T-helper 1 cell treated with Interleukin-12 subunit alpha and Interleukin-12 subunit beta and Interleukin-4 antibody, amounts not matched to agents 30 μg/mL and 1 μg/mL, for 36 hours (primary cell): ENCODE results near the gene SH3TC2.

Experiments used
- H3K27ac Mint-ChIP-seq: one replicate; pipeline ENCODE4 v1.8.0; 2021; ENCODE audit warnings: mild to moderate bottlenecking, mixed read lengths
- H3K27me3 Mint-ChIP-seq: one replicate; pipeline ENCODE4 v1.8.0; 2021; ENCODE audit warnings: low read depth, mixed read lengths
- H3K36me3 Mint-ChIP-seq: one replicate; pipeline ENCODE4 v1.8.0; 2021; ENCODE audit warnings: low read depth, mixed read lengths
- H3K4me1 Mint-ChIP-seq: one replicate; pipeline ENCODE4 v1.8.0; 2021; ENCODE audit warnings: low read depth, mixed read lengths
- H3K4me3 Mint-ChIP-seq: one replicate; pipeline ENCODE4 v1.8.0; 2021; ENCODE audit warnings: mild to moderate bottlenecking, moderate library complexity, mixed read lengths
- H3K9me3 Mint-ChIP-seq: one replicate; pipeline ENCODE4 v1.8.0; 2021; ENCODE audit warnings: mixed read lengths

Gene SH3TC2

DNA sequence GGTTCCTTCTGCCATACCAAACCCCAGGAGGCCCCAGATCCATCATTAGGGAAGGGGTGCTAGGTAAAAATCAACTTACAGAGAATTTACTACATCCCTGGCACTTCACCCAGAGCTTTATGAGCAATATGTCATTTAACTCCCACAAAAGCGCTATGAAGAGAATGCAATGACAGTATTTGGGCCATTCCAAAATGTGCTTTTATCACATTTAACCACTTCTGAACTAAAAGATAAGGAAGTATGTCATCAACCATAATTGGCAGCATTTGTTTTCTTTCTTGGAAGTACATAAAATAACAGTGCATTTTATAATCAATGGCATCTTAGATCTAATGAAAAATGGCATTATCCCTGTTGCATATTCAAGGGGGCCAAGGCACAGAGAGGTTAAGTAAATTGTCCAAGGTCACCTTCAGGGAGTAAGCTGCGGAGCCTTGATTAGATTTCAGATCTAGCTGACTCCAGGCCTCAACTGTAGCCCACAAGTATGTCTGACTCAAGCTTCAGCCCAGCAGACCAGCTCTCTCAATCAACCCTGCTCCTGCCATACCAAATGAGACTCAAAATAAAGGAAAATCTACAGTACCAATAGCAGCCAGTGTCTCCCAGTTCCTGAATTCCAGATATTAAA, 16.5 kb downstream of the SH3TC2 start:
- H3K27ac Mint-ChIP-seq = no peak overlapping the region
- no peaks in the 10 kb centered on the region for H3K9me3 Mint-ChIP-seq
- peaks cover 5% of the 10 kb centered on the region for H3K27me3 Mint-ChIP-seq
- H3K4me3 Mint-ChIP-seq = no peak overlapping the region
- H3K4me1 Mint-ChIP-seq = no peaks in the 10 kb centered on the region
- no peaks in the 10 kb centered on the region for H3K36me3 Mint-ChIP-seq

DNA sequence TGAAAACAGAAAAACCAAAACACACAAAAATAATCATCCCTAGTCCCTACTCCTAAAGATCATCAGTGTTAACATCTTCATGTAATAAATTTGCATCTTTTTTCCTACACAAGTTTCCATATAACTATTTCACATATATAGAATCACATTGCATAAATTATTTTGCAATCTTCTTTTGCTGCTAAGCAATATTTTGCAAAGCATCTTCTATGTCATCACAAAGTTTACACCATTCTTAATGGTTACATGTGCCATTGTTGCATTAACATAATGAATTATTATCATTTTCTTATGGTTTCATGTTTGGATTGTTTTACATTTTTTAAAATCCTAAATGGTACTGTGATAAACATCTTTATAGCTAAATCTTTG, 17.8 kb downstream of the SH3TC2 start:
- no peak overlapping the region for H3K4me3 Mint-ChIP-seq
- no peak overlapping the region for H3K27ac Mint-ChIP-seq
- no peaks in the 10 kb centered on the region for H3K36me3 Mint-ChIP-seq
- no peaks in the 10 kb centered on the region for H3K4me1 Mint-ChIP-seq
- no peaks in the 10 kb centered on the region for H3K9me3 Mint-ChIP-seq
- H3K27me3 Mint-ChIP-seq = peaks cover 3% of the 10 kb centered on the region

DNA sequence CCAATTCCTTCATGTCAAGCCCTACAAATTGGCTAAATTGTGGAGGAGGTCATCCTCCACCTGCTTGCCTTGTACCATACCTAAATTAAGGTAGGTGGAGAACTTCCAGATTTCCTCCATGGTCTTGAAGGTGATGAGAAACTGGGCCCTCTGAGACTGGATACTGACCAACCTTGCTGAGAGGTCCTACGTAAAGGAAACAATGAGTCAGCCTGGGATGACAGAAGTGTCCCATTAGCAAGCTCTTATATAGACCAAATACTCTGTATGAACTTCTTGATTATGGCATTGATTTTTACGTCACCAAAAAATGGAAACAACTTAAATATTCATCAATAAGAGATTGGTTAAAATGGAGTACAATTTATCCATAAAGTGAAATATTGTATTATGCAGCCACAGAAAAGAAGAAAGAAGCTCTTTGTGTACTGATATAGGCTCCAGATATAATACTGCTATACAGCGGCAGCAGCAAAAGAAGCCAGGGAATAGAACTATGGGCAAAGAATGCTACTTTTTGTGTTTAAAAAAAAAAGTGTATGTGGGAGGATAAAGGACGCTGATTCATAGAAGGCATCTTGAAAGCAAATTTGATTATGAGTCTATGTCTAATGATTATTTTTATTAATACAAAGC, 18.3 kb downstream of the SH3TC2 start:
- no peaks in the 10 kb centered on the region for H3K36me3 Mint-ChIP-seq
- H3K27ac Mint-ChIP-seq = no peak overlapping the region
- no peaks in the 10 kb centered on the region for H3K27me3 Mint-ChIP-seq
- H3K4me3 Mint-ChIP-seq = no peak overlapping the region
- H3K9me3 Mint-ChIP-seq = no peaks in the 10 kb centered on the region
- no peaks in the 10 kb centered on the region for H3K4me1 Mint-ChIP-seq

DNA sequence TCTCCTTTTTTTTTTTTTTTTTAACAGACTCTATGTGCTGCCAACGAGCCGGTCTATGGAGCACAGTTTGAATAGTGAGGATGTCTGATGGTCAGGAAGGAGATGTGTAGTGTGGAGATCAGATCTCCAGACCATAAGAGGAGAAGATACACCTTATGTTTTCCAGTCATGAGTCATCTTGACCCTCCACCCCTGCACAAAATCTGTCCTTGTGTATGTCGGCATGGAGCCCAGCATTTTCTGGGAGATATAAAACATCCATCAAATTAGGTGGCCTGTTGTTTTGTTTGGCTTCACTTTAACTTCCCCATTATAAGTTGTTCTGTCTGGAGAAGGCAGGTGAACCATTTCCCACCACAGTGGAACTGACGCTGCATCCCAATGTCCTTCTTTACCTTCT, 19.2 kb downstream of the SH3TC2 start:
- Mint-ChIP-seq H3K27ac (no peak overlapping the region), H3K4me1 (no peaks in the 10 kb centered on the region), H3K36me3 (no peaks in the 10 kb centered on the region), H3K4me3 (no peak overlapping the region), H3K27me3 (no peaks in the 10 kb centered on the region), H3K9me3 (no peaks in the 10 kb centered on the region)

- no peak overlapping the region for H3K27ac Mint-ChIP-seq
- H3K4me3 Mint-ChIP-seq = no peak overlapping the region
- no peaks in the 10 kb centered on the region for H3K36me3 Mint-ChIP-seq
- H3K9me3 Mint-ChIP-seq = no peaks in the 10 kb centered on the region
- peaks cover 2% of the 10 kb centered on the region for H3K4me1 Mint-ChIP-seq
- H3K27me3 Mint-ChIP-seq = no peaks in the 10 kb centered on the region
Observed at GRCh38 chr5:149042865-149043264, 20.0 kb downstream of the SH3TC2 start.

DNA sequence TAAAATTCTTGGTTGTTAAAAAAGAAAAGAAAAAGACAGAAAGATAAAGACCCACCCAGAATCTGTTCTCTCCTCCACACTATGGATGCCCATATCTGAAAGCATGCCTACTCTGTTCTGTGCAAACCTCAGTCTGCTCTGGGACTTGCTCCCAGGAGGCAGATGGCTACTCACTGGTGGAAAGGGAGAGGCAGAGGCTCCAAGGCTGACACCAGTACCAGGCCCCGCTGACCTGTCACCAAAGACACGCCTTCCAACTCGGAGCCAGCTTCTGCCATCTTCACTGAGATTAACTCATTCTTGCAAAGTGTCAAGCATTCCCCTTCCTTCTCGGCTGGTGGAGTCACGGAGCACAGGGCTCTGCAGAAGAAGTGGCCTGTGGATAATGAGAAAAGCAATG, 21.6 kb downstream of the SH3TC2 start:
- H3K36me3 Mint-ChIP-seq = no peaks in the 10 kb centered on the region
- H3K4me1 Mint-ChIP-seq = peaks cover 15% of the 10 kb centered on the region
- no peak overlapping the region for H3K27ac Mint-ChIP-seq
- no peaks in the 10 kb centered on the region for H3K9me3 Mint-ChIP-seq
- H3K4me3 Mint-ChIP-seq = no peak overlapping the region
- H3K27me3 Mint-ChIP-seq = no peaks in the 10 kb centered on the region

- no peak overlapping the region for H3K27ac Mint-ChIP-seq
- peaks cover 20% of the 10 kb centered on the region for H3K4me1 Mint-ChIP-seq
- no peak overlapping the region for H3K4me3 Mint-ChIP-seq
- H3K27me3 Mint-ChIP-seq = no peaks in the 10 kb centered on the region
- H3K36me3 Mint-ChIP-seq = no peaks in the 10 kb centered on the region
- H3K9me3 Mint-ChIP-seq = no peaks in the 10 kb centered on the region
Observed at GRCh38 chr5:149040421-149040820, 22.4 kb downstream of the SH3TC2 start.

DNA sequence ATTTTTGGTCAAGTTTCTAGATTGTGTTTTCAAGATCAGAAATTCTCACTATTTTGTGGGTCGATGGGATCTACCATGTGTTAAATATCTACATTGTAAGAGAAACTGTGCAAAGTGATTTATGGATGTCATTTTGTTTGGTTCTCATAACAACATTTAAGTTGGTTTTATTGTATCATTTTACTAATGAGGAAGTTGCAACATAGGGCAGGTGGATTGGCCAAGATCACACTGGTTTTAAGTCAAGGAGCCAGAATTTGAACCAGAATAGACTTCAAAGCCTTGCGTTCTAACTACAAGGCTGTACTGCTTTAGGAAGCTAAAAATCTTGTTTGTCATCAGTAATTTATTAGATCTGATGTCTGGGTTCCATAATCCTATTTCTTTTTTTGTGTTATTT, 23.4 kb downstream of the SH3TC2 start:
- no peaks in the 10 kb centered on the region for H3K9me3 Mint-ChIP-seq
- H3K4me1 Mint-ChIP-seq = peaks cover 20% of the 10 kb centered on the region
- no peaks in the 10 kb centered on the region for H3K27me3 Mint-ChIP-seq
- no peaks in the 10 kb centered on the region for H3K36me3 Mint-ChIP-seq
- H3K27ac Mint-ChIP-seq = no peak overlapping the region
- H3K4me3 Mint-ChIP-seq = no peak overlapping the region

- H3K9me3 Mint-ChIP-seq = no peaks in the 10 kb centered on the region
- H3K27ac Mint-ChIP-seq = no peak overlapping the region
- no peaks in the 10 kb centered on the region for H3K36me3 Mint-ChIP-seq
- no peak overlapping the region for H3K4me3 Mint-ChIP-seq
- no peaks in the 10 kb centered on the region for H3K27me3 Mint-ChIP-seq
- peaks cover 20% of the 10 kb centered on the region for H3K4me1 Mint-ChIP-seq
Observed at GRCh38 chr5:149038336-149039080, 24.4 kb downstream of the SH3TC2 start.

DNA sequence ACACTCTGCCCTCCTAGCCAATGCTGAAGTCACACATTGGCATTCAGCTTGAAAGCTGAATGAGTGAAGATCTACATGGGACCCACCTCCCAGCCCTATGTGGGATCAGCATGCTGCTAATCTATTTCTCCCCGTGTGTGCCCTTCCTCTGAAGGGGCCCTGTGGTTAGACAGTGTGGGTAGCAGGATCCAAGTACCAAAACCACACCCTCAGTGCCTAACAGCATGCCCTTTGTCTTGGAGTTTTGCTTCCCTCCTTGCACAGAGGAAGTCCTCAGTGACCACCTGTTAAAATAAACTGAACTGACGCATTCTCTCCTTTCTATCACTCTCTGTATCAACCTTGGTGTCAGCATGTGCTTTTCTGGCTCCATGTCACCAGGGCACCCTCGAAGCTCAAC, 25.0 kb downstream of the SH3TC2 start:
- Mint-ChIP-seq H3K36me3 (no peaks in the 10 kb centered on the region), H3K27ac (no peak overlapping the region), H3K27me3 (no peaks in the 10 kb centered on the region), H3K4me3 (no peak overlapping the region), H3K4me1 (peaks cover 20% of the 10 kb centered on the region), H3K9me3 (no peaks in the 10 kb centered on the region)

GRCh38 chr5:149036970-149037369, 25.9 kb downstream of the SH3TC2 start:
- no peaks in the 10 kb centered on the region for H3K36me3 Mint-ChIP-seq
- H3K27ac Mint-ChIP-seq = no peak overlapping the region
- no peaks in the 10 kb centered on the region for H3K9me3 Mint-ChIP-seq
- no peaks in the 10 kb centered on the region for H3K27me3 Mint-ChIP-seq
- H3K4me1 Mint-ChIP-seq = peaks cover 20% of the 10 kb centered on the region
- no peak overlapping the region for H3K4me3 Mint-ChIP-seq

DNA sequence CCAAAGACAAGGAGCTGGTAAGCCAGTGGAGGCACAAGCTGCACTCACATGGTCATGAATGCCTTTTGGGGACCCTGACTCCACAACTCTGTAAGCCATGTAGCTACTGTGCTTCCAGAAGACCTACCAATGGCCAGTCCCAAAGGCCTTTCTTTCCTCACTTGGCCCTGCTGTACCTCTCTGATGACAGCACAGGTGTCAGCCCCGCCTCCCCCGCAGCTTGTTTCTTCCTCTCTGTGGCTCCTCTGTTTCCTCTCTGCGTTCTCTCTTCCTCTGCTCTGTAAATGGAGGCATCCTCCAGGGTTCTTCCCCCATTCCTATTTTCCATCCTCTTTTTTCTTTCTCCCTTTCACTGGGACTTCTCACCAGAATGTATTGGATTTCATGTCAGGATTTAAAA, 26.7 kb downstream of the SH3TC2 start:
- Mint-ChIP-seq H3K9me3 (no peaks in the 10 kb centered on the region), H3K4me1 (peaks cover 20% of the 10 kb centered on the region), H3K27me3 (no peaks in the 10 kb centered on the region), H3K4me3 (no peak overlapping the region), H3K27ac (no peak overlapping the region), H3K36me3 (no peaks in the 10 kb centered on the region)

DNA sequence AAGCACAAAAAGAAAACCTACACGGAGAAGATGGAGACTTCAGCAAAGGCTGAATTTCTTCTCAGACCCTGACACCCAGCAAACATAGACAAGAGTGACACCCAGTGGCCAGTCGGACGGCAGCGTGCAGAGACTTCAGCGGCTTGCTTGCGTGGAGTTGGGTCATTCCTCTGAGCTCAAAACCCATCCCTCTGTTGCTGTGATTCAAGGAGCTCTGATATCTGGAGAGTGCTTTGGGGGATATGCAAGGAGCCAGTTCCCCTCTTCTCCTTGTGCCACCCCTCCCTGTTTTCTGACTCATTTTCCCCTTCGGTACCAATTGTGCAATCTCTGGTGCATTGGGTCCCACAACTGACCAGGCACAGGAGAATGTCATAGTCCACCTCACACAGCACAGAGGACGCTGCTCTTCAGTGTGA, 27.5 kb downstream of the SH3TC2 start:
- no peaks in the 10 kb centered on the region for H3K9me3 Mint-ChIP-seq
- peaks cover 24% of the 10 kb centered on the region for H3K4me1 Mint-ChIP-seq
- H3K4me3 Mint-ChIP-seq = no peak overlapping the region
- H3K36me3 Mint-ChIP-seq = no peaks in the 10 kb centered on the region
- no peaks in the 10 kb centered on the region for H3K27me3 Mint-ChIP-seq
- no peak overlapping the region for H3K27ac Mint-ChIP-seq

DNA sequence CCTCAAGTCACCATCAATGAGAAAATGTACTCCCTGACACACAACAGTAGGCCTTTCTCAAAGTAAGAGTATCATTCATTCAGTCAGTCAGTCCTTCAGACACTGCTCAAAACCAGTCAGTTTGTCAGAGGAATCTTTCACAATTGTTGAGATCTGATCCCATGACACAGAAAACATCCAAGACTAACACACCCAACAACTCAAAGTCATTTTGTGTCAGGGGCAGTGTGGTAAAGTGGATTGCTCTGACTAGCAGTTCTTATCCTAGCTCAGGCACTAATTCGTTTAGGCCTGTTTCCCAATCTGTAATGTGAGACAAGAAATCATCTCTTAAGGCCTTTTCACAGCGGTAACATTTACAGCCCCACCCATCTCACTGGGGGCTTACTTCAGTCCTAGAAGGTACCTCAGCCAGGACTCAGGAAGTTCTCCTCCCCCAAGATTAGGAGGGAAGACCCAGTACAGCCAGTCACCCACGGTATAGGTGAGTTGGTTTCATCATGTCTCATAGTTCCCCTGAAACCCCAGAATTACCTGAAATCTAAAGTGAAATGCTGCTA, 31.9 kb downstream of the SH3TC2 start:
- H3K4me1 Mint-ChIP-seq = peaks cover 13% of the 10 kb centered on the region
- H3K27me3 Mint-ChIP-seq = no peaks in the 10 kb centered on the region
- no peak overlapping the region for H3K27ac Mint-ChIP-seq
- no peaks in the 10 kb centered on the region for H3K9me3 Mint-ChIP-seq
- no peaks in the 10 kb centered on the region for H3K36me3 Mint-ChIP-seq
- no peak overlapping the region for H3K4me3 Mint-ChIP-seq

DNA sequence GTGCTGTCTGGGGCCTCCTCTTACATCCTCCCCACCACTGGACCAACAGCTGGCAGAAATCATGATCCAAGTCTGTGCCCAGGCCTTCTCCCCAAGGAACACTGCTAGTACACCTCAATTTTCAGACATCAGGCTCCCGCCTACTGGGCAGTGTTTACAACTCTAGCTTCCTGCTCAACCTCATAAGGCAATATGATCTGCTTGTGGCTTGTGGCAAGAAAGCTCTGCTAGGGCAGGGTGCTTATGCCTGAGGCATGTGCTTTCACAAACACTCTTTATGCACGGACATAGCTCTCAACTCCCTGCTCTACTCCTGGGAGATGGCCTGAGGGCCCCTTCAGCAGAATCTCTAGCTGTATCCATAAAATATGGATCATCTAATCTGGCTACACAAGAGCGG, 32.5 kb downstream of the SH3TC2 start:
- Mint-ChIP-seq H3K27me3 (no peaks in the 10 kb centered on the region), H3K27ac (no peak overlapping the region), H3K4me1 (peaks cover 12% of the 10 kb centered on the region), H3K9me3 (no peaks in the 10 kb centered on the region), H3K36me3 (no peaks in the 10 kb centered on the region), H3K4me3 (no peak overlapping the region)
